ENCODE data around the gene NOP53. TPM values are rescaled to one million over a fixed set of nuclear protein-coding genes. Genes with fewer than 3 reads are reported as not detected.

NOP53 gene
- total and polyA plus RNA-seq, 2 experiments from 2014 or later: 167 to 192 TPM

- Histone ChIP-seq H2AFZ (no peak overlapping the region), H4K20me1 (replicated peaks; ENCODE audit: insufficient read depth) (0 out of 2 replicates have a peak, but pooled peaks cover 4% of the 10 kb centered on the region), H3K4me2 (no peak overlapping the region), H3K27me3 (ENCODE audit: insufficient read depth) (no peaks in the 10 kb centered on the region), H3K79me2 (replicated peaks; ENCODE audit: insufficient read depth) (no peaks in the 10 kb centered on the region), H3K9me2 (ENCODE audit: insufficient read depth) (no peaks in the 10 kb centered on the region), H3K36me3 (ENCODE audit: insufficient read depth) (peaks cover 22% of the 10 kb centered on the region), H3K4me1 (ENCODE audit: insufficient read depth) (no peaks in the 10 kb centered on the region), H3K27ac (ENCODE audit: low read depth) (no peak overlapping the region), H3F3A (replicated peaks; ENCODE audit: low read depth) (peaks cover 23% of the 10 kb centered on the region), H3K4me3 (no peak overlapping the region)
- peaks cover 19% of the 10 kb centered on the region for H3K27me3 Mint-ChIP-seq (ENCODE audit: insufficient read depth, low read depth, poor library complexity)
- ATAC-seq (no peak), DNase-seq (ENCODE audit: low spot score) (no peak)
- TF ChIP-seq ZNF114 (CRISPR knock-in tag; IDR thresholded peaks at IDR 0.05) (no peak), JUNB (IDR thresholded peaks at IDR 0.05; ENCODE audit: unreplicated experiment) (no peak), ZNF462 (CRISPR knock-in tag; IDR thresholded peaks at IDR 0.05) (no peak), CREB1 (CRISPR knock-in tag; IDR thresholded peaks at IDR 0.05; ENCODE audit: low read depth) (no peak), POLR2AphosphoS5 (IDR thresholded peaks at IDR 0.05; ENCODE audit: low read depth) (no peak), EZH2 (IDR thresholded peaks at IDR 0.05; ENCODE audit: low read depth, unreplicated experiment) (no peak), ZNF331 (CRISPR knock-in tag; IDR thresholded peaks at IDR 0.05; ENCODE audit: low read depth) (no peak), ETS1 (IDR thresholded peaks at IDR 0.05) (no peak), CTCF (conservative IDR thresholded peaks at IDR 0.05; ENCODE audit: low read depth in 2 of 2) (no peak), STAT1 (IDR thresholded peaks at IDR 0.05; ENCODE audit: unreplicated experiment) (no peak), REST (IDR thresholded peaks at IDR 0.05; ENCODE audit: unreplicated experiment) (no peak), EZH2phosphoT487 (IDR thresholded peaks at IDR 0.05; ENCODE audit: unreplicated experiment) (no peak), NANOG (IDR thresholded peaks at IDR 0.05; ENCODE audit: borderline replicate concordance) (no peak)
- H3K9me3 Mint-ChIP-seq: no peaks in the 10 kb centered on the region; the same call in 2 of the 3 replicates
- H3K27ac Mint-ChIP-seq: no peak overlapping the region
- H3K36me3 Mint-ChIP-seq (ENCODE audit: low read depth): peaks cover 39% of the 10 kb centered on the region
- H3K4me3 Mint-ChIP-seq: no peak overlapping the region
- peaks cover 4% of the 10 kb centered on the region for H3K4me1 Mint-ChIP-seq
Measured at GRCh38 chr19:47760632-47760999, 15.3 kb downstream of the NOP53 start.
